Pulmonary artery endothelial cell (primary cell): ENCODE data around the gene C16orf74. TPM values are rescaled to one million over a fixed set of nuclear protein-coding genes. Genes with fewer than 3 reads are reported as not detected.

ENCODE experiments used
- DNase-seq: peaks from one replicate; pipeline ENCODE4 v3.0.0-alpha.2; 2011; ENCODE audit warnings: low read depth, low spot score
- total RNA-seq: library from RNA; depleted of rRNA; stranded (reverse); fragments of >200 nt; gene quantifications from 2 replicates; pipeline ENCODE4 v1.2.3, GENCODE V29; 2014

Gene C16orf74
- total RNA-seq, 1 donor from 2014 or later, result 40.8 TPM

DNA sequence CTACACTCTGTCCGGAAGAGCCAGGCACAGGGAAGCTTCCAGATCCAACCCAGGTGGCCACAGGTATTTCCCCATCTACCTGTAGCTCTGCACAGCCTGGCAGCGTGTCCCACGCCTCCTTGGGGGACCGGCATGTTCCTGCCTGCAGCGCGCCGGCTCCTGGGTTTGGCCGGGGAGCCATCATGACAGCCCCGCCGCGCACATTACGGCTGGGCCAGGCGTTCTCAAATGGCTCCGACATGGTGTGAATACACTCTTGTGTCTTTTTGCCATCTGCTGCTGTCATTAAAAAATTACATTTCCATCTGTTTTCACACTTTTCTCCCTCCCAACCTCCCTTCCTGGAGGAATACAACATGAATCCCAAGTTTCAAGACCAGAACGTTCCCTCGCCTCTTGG lies 54.1 kb downstream of the C16orf74 start:
- DNase-seq, result no peak

DNA sequence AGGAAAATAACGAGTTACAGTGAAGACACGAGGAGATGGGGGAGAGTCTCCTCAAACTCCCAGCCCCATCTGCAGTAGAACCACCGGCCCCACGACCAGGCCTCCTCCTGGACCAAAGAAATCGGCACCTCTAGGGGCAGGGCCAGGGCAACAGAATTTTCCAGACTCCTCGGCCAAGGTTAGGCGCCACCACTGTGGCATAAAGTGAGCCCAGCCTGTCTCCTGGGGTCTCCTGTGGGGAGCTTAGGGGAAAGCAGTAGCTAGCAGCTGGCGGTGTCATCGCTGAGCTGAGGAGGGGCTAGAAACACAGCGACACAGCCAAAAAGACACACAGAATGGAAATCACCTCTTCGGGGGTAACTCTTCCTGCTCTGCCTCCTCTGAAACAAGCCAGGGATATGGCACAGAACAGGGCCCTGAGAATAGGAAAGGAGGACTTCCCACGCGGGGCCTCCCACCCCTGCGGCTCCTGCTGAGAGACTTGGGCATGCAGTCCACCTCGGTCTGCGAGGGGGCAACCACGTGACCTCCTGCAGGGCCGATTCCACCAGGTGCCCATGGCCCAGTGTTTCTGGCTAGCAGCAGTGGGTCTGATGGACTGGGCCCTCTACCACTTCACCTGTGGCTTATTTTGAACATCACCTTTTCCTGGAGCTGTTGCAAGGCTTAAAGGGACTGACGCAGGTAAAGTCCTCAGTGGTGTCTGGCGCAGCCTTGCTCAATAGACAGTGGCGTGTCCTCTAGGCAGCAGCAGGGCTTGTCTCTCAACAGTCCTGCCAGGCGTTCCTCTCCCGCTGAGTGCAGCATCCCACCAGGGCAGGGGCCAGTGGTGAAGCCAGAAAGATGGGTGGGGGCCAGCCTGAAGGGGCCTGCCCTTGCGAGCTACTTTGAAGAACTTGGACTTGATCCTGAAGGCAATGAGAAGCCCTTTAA lies 55.4 kb downstream of the C16orf74 start:
- DNase-seq, result no peak

- DNase-seq, result no peak
Measured at GRCh38 chr16:85690469-85691064, 60.3 kb downstream of the C16orf74 start.

DNA sequence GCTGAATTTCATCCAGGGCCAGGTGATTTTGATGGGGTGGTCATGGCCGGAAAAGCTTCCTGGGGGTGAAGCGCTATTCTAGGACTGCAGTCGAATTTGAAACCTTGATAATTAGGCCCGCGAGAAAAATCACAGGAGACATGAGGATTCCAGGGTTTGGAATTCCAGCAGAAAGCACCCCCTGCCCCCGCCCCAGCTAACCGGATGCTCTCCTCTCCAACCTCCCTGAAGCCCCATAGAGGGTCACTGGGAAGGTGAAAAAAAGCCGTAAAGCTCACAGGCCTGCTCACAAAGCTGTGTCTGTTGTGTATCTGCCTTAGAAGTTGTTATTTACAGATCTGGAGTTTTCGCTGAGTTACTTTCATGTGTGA lies 61.0 kb downstream of the C16orf74 start:
- no peak for DNase-seq

- DNase-seq, result no peak
Measured at GRCh38 chr16:85689285-85689949, 61.5 kb downstream of the C16orf74 start.

DNA sequence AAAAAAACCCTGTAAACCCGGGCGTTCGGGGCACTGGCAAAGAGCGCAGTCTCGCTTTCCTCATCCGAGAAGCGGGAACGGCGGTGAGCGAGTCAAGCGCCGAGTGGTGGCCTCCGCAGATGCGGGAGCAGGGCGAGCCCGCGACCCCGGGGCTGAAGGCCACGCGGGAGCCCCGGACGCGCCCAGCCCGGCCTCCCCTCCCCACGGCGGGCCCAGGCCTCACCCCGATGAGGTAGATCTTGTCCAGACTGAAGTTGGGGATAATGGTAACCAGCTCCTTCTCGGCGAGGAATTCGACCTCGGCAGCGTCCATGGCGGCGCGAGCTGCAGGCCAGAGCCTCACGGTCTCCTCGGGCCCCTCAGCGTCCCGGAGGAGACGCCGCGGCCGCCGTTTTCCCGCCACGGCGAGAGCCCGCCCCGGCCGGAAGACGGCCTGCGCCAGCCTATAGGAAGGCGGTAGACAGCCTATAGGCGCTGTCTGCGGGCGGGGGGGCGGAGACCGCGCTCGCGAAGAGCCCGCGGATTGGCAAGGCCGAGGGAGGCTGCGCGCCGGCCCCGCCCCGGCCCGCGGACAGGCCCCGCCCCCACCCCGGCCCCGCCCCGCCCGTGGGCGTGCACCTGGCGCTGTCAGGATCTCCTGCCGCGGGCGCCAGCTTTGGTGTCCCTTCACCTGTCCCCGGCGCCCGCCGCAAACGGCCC lies 62.2 kb downstream of the C16orf74 start, which contains the start of gene GINS2:
Gene GINS2 (minus strand): TSS at position 369 of the 699 bp plus-strand sequence. CDS start 56 bp downstream, at position 313.
- peak; percentile 53 for DNase-seq

DNA sequence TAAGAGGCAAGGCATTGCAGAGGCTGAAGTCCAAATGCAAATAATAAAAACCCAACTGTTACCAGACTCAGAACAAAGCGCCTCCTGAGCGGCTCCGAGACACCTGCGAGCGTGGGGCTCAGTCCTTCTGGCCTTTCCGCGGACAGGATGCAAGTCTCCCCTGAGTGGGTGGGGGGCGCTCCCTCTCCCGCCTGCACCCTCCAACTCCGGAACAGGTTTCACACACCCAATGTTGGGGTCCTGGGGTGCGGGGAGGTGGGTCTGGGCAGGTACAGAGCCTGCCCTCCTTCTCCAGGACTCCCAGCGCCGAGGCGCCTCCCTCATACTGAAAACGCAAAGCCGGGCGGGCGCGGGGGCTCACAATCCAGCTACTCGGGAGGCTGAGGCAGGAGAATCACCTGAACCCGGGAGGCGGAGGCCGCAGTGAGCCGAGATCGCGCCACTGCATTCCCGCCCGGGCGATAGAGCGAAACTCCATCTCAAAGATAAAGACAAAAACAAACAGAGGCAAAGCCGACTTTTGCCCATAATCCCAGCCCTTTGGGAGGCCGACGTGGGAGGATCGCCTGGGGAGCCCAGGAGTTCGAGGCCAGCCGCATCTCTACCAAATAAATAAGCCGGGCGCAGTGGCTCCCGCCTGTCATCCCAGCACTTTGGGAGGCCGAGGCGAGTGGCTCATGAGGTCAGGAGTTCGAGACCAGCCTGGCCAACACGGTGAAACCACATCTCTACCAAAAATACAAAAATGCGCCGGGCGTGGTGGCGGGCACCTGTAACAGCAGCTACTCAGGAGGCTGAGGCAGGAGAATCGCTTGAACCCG lies 63.0 kb downstream of the C16orf74 start:
- DNase-seq, result no peak

GRCh38 chr16:85686912-85687591 lies 63.8 kb downstream of the C16orf74 start:
- no peak for DNase-seq

- DNase-seq, result no peak
Measured at GRCh38 chr16:85685251-85685650, 65.6 kb downstream of the C16orf74 start.

GRCh38 chr16:85683363-85683762 lies 67.5 kb downstream of the C16orf74 start:
- DNase-seq, result no peak

GRCh38 chr16:85682516-85682915 lies 68.4 kb downstream of the C16orf74 start:
- DNase-seq, result no peak

DNA sequence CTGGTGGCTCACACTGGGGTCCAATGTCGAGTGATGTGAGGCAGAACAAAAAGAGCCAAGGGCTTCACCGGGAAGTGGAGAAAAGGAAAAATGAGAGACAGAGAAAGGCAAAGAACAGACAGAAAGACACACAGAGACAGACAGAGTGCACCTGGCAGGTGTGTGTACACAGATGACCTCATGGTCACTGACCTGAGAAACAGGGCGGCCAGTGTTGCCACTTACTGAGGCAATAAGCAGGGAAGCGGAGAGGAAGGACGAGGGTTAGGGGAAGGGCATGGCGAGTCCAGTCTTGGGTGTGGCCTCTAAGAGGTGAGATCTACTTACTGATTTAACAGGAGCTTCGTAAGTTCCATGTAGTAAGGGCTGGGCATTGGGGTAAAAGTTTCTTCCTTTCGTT lies 69.6 kb downstream of the C16orf74 start:
- DNase-seq, result no peak

- DNase-seq, result no peak
Measured at GRCh38 chr16:85680352-85680944, 70.4 kb downstream of the C16orf74 start.

- DNase-seq, result no peak
Measured at GRCh38 chr16:85679870-85680269, 71.0 kb downstream of the C16orf74 start.

DNA sequence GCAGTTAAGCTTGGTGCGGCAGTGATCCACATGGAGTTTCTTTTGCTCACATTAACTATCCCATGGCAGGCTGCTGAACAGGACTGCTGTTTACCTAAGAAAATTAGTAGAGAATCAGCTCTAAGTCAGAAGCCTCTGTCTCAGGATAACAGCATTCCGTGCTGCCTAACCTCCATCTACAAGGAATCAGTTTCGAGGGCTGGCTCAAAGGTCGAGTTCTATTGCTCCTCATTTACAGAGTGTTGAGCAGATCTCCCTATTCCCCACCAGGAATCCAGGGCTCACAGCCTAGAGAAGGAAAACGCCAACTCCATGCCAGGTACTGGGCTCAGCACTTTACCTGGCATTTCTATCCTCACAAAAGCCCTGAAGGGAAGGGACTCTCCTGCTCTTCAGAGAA lies 72.1 kb downstream of the C16orf74 start:
- no peak for DNase-seq

DNA sequence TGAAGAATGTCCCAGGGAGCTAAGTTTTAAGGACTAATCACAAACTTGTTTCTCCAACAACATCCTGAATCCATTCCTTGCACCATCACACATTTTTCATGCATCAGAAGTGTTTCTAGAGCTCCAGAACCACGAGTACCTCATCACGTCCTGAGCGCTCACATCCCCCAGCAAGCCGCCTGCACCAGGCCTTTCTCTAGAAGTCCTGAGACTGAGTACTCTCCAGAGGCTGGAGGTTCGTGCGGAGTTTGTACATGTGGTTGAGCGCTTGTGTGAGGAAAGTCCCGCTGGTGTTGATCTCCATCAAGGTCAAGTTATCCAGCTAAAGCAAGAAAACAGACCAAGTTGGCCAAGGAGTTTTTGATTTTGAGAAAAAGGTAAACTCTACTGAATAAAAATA lies 72.9 kb downstream of the C16orf74 start:
- no peak for DNase-seq

- no peak for DNase-seq
Measured at GRCh38 chr16:85677383-85677967, 73.4 kb downstream of the C16orf74 start.

GRCh38 chr16:85676466-85676865 lies 74.4 kb downstream of the C16orf74 start:
- DNase-seq, result no peak

GRCh38 chr16:85675251-85675874 lies 75.5 kb downstream of the C16orf74 start:
- DNase-seq, result peak; percentile 10
